GF-D8 (cell line): ENCODE measurements around the gene P3H2.
A peak's percentile ranks its signal among the peaks of the same experiment; 100 is the strongest.

Source experiments
- DNase-seq: peaks from one replicate; lab custom pipeline; 2025; lab: John Stamatoyannopoulos, UW

P3H2 gene

DNA sequence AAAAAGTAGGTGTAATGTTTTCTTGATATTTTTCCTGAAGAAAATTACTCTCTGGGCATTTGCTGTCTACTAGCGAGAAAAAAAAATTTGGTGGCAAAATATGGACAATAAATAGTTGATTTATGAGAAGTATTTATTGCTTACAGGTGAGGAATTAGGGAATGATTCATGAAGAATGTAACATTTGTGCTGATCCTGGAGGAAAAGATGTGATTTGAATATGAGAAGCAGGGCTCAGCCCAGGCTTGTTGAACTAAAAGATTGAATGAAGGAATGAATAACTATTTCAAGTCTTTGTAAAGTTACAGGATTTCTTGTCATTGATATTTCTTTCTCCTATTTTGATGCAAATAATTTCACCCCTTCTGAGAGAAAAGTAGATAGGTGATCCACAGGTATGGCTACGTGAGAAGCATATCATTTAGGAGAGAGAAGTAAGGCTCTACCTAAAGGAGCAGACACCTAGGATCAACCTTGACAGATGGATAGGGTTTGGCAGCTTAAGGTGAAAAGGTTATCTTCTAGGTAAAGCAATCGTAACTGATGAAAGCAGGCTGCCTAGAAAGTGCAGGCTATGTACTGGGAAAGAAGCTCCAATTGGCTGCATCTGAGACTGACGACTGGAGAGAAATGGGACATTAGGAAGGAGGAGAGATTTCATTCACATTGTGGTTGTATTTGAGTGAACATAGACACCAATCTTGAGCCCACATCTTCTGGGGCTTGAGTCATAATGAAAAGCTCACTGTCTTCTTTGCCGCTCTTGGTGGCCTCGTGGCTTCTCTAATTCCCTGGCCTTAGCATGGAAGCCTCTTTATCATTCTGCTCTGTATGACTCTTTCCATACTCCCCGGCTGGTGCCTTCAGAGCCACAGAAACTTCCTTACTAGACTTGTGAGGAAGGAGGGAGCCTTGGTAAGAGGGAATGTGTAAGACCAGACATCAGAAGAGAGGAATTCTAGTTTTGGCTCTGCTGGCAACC, 106.5 kb downstream of the P3H2 start:
- DNase-seq = no peak

GRCh38 chr3:190012784-190013183, 107.9 kb downstream of the P3H2 start:
- DNase-seq = no peak

DNA sequence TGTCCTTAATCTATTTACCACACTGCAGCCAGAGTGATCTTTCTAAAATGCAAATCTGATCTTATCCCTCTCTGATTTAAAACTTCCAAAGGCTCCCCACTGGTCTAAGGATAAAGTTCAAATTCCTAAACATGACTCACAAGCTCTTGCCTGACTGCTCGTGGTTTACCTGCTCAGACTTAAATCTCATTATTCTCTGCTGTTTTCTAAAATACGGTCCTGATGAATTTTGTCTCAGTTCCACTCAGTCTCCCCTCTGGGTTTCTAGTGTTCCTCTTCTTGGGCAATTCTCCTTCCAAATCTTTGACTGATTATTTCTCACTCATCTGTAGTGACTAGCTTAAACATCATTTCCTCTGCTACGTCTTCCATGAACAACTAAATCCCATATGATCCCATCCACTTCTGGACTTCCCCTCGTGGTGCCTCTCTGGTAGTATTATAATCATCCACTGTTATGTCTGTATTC, 108.3 kb downstream of the P3H2 start:
- DNase-seq = no peak

DNA sequence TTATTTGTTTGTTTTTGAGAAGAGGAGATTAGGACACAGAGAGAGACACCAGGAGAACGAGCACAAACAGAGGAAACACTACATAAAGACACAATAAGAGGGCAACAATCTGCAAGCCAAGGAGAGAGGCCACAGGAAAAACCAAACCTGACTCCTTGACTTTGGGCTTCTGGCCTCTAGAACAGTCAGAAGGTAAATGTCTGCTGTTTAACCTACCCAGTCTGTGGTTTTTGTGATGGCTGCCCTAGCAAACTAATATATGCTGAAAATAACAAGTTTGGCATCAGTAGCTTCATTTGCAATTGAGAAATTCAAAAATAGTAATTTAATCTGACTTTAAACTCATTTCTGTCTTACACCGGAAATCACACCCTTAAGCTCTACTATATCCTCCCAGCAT, 110.2 kb downstream of the P3H2 start:
- DNase-seq = no peak

GRCh38 chr3:190009614-190010013, 111.1 kb downstream of the P3H2 start:
- DNase-seq = no peak

- DNase-seq = no peak
Observed at GRCh38 chr3:190008432-190008831, 112.3 kb downstream of the P3H2 start.

- no peak for DNase-seq
Observed at GRCh38 chr3:190005343-190006113, 115.2 kb downstream of the P3H2 start.

DNA sequence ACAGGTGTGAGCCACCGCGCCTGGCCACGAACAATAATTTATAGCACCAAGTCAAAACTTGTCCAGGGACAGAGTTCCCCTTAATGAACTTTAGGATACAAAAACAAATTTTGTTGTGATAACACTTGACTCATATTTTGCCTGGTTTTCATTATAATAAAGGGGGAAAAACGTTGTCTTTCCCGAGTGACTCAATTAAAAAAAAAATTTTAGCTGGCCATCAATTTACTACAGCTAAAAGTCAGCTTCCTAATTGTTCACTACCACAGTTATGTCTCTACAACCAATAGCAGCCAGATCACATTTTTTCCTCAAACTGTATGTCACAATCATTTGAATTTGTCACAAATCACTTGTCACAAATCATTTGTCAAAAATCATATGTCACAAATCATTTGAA, 116.0 kb downstream of the P3H2 start:
- DNase-seq = no peak

GRCh38 chr3:190003681-190004123, 117.0 kb downstream of the P3H2 start:
- DNase-seq = no peak

DNA sequence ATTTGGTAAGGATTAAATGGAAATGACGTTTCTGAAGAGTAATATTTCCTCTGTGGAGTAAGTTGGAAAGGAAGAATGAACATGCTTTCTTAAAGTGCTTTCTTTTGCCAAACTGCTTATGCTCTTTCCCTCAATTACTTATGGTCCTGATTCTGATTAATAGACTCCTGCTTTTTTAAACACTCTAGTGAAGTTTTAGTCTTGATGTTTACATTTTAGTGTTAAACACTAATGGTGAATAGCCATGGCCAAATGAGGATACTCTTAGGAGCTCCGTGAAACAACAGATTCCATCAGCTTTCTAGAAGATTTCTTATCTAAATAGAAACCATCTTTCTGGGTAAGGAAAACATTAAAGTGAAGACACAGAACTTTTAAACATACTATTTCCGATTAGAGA, 117.6 kb downstream of the P3H2 start:
- DNase-seq = no peak

GRCh38 chr3:190001426-190001825, 119.3 kb downstream of the P3H2 start:
- DNase-seq = no peak

GRCh38 chr3:190000861-190001196, 119.9 kb downstream of the P3H2 start:
- no peak for DNase-seq

- DNase-seq = no peak
Observed at GRCh38 chr3:190000187-190000860, 120.4 kb downstream of the P3H2 start.

DNA sequence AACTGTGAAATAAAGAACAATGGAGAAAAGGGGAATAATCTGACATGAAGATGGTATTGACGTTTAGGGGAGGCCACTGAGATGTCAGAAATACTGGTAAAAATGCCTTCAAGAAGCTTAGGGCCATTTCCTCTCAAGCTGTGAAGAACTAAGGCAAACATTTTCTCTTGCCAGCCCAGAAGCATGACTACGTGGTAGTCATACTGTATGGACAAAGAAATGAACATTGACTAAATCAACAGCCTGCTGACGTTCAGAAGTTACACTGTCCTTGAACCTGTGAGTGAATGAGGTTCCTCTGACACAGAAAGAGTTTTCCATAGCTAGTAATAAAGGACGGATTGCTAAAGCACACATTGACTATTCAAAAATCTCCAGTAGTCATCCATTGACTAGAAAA, 121.0 kb downstream of the P3H2 start:
- DNase-seq = no peak

GRCh38 chr3:189995129-189995528, 125.6 kb downstream of the P3H2 start:
- no peak for DNase-seq

DNA sequence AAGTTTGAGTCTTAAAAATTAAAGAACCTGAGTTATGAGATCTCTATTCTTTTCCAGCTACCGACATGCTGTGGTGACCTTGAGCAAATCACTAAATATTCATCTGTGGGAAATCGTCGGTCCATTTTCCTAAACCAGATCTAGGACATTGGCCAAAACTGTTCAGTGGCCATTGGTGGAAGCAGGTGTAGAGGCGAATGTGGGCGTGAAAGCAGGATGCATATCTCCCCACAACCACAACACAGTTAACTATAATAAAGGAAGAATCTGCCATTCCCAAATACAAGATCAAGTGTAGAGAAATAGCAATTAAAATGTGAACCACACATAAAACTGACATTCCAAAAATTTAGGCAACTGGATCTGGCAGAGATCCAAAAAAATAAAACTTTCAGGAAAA, 129.9 kb downstream of the P3H2 start:
- DNase-seq = no peak

DNA sequence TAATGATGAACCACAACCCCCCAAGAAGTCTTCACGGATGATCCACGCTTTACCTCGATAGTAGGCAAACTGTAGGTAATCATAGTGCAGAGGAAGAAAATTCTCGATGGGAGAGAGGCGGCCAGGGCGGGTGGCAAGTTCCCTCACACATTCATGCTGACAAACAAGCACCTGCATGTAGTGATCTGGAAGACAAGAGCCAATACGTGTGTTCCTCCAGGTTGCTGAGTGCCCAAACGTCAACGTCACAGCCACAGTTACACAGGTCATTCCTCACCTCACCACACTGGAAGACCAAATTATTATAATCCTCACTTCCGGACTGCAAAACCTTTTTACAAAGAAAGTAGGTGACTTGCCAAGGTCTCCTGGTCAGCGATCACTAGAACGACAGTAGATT, 131.8 kb downstream of the P3H2 start:
- DNase-seq = no peak

- no peak for DNase-seq
Observed at GRCh38 chr3:189988322-189988721, 132.4 kb downstream of the P3H2 start.

GRCh38 chr3:189985948-189986347, 134.7 kb downstream of the P3H2 start:
- no peak for DNase-seq

DNA sequence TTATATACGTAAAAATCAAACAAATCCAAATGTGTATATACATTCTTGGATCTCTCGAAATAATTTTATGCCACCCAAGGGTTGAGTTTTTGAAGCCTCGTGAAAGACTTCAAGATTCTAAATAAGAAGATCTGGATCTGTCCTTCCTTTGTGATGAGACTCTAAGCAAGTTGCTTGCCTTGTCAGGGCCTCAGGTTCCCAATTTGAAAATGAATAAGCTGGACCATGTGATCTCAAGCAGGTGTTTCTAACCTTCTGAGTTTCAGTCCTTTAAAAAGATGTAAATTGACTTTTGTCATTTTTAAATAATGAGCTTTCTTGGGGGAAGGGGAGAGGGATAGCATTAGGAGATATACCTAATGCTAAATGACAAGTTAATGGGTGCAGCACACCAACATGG, 137.1 kb downstream of the P3H2 start:
- no peak for DNase-seq

DNA sequence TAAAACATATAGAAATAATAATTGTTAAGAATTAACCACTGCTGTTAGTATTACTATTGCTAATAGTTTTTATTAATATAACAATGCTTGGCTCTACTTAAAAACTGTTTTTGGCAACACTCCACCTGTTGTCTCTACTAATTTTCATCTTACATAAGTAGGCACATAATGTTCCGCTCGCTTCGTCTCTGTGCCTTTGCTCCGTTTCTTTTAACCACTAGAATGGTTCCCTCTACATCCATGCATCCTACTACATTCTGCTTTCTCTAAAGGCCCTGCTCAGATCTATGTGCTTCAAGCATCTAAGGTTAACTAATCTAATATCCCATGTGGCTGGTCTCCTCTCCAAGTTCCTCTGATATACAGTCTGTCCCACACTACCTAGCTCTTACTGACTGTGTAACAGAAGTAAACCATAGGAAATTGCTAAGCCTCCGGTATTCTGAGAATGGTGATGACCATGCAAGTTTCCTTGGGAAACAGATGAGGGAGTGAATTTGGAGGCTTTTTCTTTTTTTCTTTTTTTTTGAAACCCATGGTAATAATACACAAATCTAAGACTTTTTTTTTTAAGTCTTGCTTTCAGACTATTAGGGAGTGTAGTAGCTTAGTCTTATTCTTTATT, 138.3 kb downstream of the P3H2 start:
- peak; percentile 21 for DNase-seq

- no peak for DNase-seq
Observed at GRCh38 chr3:189981668-189982067, 139.0 kb downstream of the P3H2 start.
